ENCODE data around the gene ARR3.

The ARR3 gene

DNA sequence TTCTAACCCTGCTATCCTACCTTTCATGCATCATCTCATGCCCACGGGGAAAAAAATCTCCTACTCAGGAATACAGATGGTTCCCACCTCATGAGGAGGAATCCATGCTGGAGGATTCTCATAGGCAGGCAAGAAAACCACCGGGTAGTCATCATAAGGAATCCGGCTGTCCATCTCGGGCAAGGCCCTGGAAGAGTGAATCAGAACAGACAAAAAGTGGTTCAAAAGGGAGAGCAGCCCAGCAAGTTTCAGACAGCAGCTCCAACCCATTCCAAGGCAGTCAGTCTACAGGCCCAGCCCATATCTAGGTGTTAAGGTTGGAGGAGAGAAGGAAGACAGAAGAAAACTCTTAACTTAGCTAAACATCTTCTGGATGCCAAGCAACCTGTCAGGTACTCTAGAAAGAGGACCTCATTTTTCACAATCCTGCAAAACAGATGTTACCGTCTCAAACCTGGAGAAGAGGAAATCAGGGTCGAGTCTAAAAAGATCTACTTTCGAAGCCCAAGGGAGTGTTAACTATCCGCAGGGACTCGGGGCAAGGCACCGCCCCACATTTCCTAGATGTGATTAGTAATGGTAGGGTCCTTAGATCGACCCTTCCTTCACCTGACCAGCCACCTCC is 21.1 kb downstream of the ARR3 start:
- no peak overlapping the region for H3K27ac ChIP-seq (ENCODE audit: low read depth, low read length)
- H2BK120ac ChIP-seq (ENCODE audit: insufficient read depth, low read length, poor library complexity) = no peak overlapping the region
- peak overlapping the region; percentile 78 for H3K4me2 ChIP-seq (ENCODE audit: low read length)
- no peak overlapping the region for H2BK5ac ChIP-seq (ENCODE audit: low read depth, low read length, poor library complexity)
- H3K79me1 ChIP-seq (ENCODE audit: low read length) = peaks cover 5% of the 10 kb centered on the region
- H3K23ac ChIP-seq (ENCODE audit: low read length) = no peak overlapping the region
- H2AFZ ChIP-seq (ENCODE audit: insufficient read depth, low read length, poor library complexity) = peak overlapping the region; percentile 66
- no peak overlapping the region for H2AK5ac ChIP-seq (ENCODE audit: low read length)
- H3K9me3 ChIP-seq (ENCODE audit: insufficient read depth, low read depth, low read length) = no peaks in the 10 kb centered on the region
- H3K27me3 ChIP-seq (ENCODE audit: insufficient read depth, low read length) = no peaks in the 10 kb centered on the region
- no CpG with 5 or more reads among the region's 11 CpGs for WGBS (ENCODE audit: extremely low coverage, insufficient coverage, insufficient read length)
- H3K79me2 ChIP-seq (ENCODE audit: control insufficient read depth, insufficient read depth, low read length, poor library complexity) = no peaks in the 10 kb centered on the region
- H4K8ac ChIP-seq (ENCODE audit: low read depth, low read length) = peak overlapping the region; percentile 92
- H3K4ac ChIP-seq (ENCODE audit: low read depth, low read length) = peak overlapping the region; percentile 3
- H3K18ac ChIP-seq (ENCODE audit: low read length) = peak overlapping the region; percentile 75
- H3K36me3 ChIP-seq (ENCODE audit: control insufficient read depth in 1 of 2, insufficient read depth in 2 of 2, low read length in 2 of 2) = peaks cover 3 to 9% of the 10 kb centered on the region in 2 experiments
- no peak overlapping the region for H2BK12ac ChIP-seq (ENCODE audit: low read length)
- DNase-seq = peak in 1 of 2 donors; percentile 1
- peak overlapping the region; percentile 86 for H3K9ac ChIP-seq (ENCODE audit: low read length)
- H3K4me1 ChIP-seq (ENCODE audit: control insufficient read depth in 1 of 2, insufficient read depth in 2 of 2, low read length in 2 of 2) = peaks cover 3% of the 10 kb centered on the region in 2 experiments
- H4K91ac ChIP-seq (ENCODE audit: low read depth, low read length) = peak overlapping the region; percentile 37
- no peak overlapping the region for H4K12ac ChIP-seq (ENCODE audit: low read depth, low read length)
- peak overlapping the region; percentile 73 for H3K14ac ChIP-seq (ENCODE audit: low read length)
- peak overlapping the region; percentile 96 for H3K4me3 ChIP-seq (ENCODE audit: low read depth, low read length)

DNA sequence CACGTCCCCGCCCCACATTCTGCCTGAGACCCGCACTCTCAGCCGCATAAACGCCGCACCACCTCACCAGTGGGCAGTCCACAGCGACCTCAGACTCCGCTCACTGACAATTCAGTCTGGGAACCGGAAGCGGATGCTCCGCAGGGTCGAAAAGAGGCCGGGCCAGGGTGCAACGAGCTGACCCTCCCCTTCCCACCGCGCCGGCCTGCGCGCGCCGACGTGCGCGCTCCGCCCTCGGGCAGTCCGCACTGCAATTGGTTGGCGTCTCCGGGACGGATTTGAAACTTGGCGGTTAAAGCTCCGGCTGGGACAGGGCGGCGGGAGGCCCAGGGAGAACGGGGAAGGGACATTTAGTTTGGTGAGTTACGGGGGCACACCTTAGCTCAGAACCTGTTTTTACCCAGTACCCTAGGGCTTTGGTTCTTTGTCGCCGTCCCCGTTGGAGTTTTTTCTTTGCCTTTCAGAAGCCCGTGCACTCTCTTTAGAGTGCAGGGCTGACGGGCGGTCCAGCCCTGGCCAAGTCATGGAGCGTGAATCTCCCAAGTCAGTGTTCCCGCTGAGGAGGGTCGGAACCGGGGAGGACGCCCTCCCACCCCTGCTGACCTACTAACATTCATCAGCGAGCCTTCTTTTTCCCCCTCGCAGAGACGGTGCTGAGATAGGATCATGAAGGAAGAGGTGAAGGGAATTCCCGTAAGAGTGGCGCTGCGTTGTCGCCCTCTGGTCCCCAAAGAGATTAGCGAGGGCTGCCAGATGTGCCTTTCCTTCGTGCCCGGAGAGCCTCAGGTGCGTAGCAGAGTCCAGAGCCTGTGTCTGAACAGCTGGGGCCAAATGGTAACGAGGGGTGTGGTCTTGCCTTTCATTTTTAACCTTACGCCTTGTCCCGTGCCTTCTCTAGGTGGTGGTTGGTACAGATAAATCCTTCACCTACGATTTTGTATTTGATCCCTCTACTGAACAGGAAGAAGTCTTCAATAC is 21.9 kb downstream of the ARR3 start, which contains the start of the genes KIF4A and PDZD11:
KIF4A (plus strand) TSS at position 312 of the 978 bp plus-strand sequence; CDS start at position 667, 355 bp downstream.
PDZD11 (minus strand) TSS at position 135 of the 978 bp plus-strand sequence. CDS start 586 bp downstream, outside the sequence.
- Histone ChIP-seq H3K4me3 (ENCODE audit: low read depth, low read length) (peak within 1 kb of the TSS; percentile 96), H3K23ac (ENCODE audit: low read length) (no peak within 1 kb of the TSS), H3K4me1 (ENCODE audit: control insufficient read depth in 1 of 2, insufficient read depth in 2 of 2, low read length in 2 of 2) (peaks cover 3% of the 10 kb centered on the region in 2 experiments), H2AFZ (ENCODE audit: insufficient read depth, low read length, poor library complexity) (peak within 1 kb of the TSS; percentile 90), H3K79me1 (ENCODE audit: low read length) (peaks cover 5% of the 10 kb centered on the region), H3K79me2 (ENCODE audit: control insufficient read depth, insufficient read depth, low read length, poor library complexity) (no peaks in the 10 kb centered on the region), H3K27me3 (ENCODE audit: insufficient read depth, low read length) (no peaks in the 10 kb centered on the region), H3K9ac (ENCODE audit: low read length) (peak within 1 kb of the TSS; percentile 86), H3K4me2 (ENCODE audit: low read length) (peak within 1 kb of the TSS; percentile 78), H2BK12ac (ENCODE audit: low read length) (no peak within 1 kb of the TSS), H3K4ac (ENCODE audit: low read depth, low read length) (peak within 1 kb of the TSS; percentile 46), H3K14ac (ENCODE audit: low read length) (peak within 1 kb of the TSS; percentile 73), H3K18ac (ENCODE audit: low read length) (peak within 1 kb of the TSS; percentile 75), H2BK120ac (ENCODE audit: insufficient read depth, low read length, poor library complexity) (peak within 1 kb of the TSS; percentile 72), H3K36me3 (ENCODE audit: control insufficient read depth in 1 of 2, insufficient read depth in 2 of 2, low read length in 2 of 2) (peaks cover 6 to 9% of the 10 kb centered on the region in 2 experiments), H4K12ac (ENCODE audit: low read depth, low read length) (peak within 1 kb of the TSS; percentile 43), H4K8ac (ENCODE audit: low read depth, low read length) (peak within 1 kb of the TSS; percentile 92), H3K27ac (ENCODE audit: low read depth, low read length) (peak within 1 kb of the TSS; percentile 33), H2AK5ac (ENCODE audit: low read length) (no peak within 1 kb of the TSS), H2BK5ac (ENCODE audit: low read depth, low read length, poor library complexity) (peak within 1 kb of the TSS; percentile 63), H3K9me3 (ENCODE audit: insufficient read depth, low read depth, low read length) (no peaks in the 10 kb centered on the region), H4K91ac (ENCODE audit: low read depth, low read length) (peak within 1 kb of the TSS; percentile 77)
- WGBS (ENCODE audit: extremely low coverage, insufficient coverage, insufficient read length) = no CpG with 5 or more reads among the region's 62 CpGs
- peak; percentile 77 to 82 for DNase-seq

DNA sequence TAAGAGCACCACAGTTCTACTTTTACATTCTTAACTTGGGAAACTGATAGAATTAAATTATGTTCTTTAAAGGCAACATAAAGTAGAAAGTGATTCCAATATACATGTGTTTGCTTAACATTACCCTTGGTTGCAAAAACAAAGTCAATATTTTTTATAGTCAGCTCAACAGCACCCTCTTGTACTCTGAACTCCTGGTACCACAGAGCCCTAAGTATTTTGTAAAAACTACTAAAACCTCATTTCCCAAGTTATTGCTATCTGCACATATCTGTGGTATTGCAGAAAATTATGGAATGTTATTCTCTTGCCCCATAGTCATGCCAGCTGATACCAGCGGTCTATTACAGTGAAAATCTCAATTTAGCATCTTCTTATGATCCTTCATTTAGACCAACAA is 24.7 kb downstream of the ARR3 start:
- no peaks in the 10 kb centered on the region for H3K27me3 ChIP-seq (ENCODE audit: insufficient read depth, low read length)
- no peak overlapping the region for H4K12ac ChIP-seq (ENCODE audit: low read depth, low read length)
- H3K79me1 ChIP-seq (ENCODE audit: low read length) = peaks cover 5% of the 10 kb centered on the region
- H3K4me3 ChIP-seq (ENCODE audit: low read depth, low read length) = no peak overlapping the region
- no peaks in the 10 kb centered on the region for H3K79me2 ChIP-seq (ENCODE audit: control insufficient read depth, insufficient read depth, low read length, poor library complexity)
- H3K4ac ChIP-seq (ENCODE audit: low read depth, low read length) = no peak overlapping the region
- no peak overlapping the region for H3K18ac ChIP-seq (ENCODE audit: low read length)
- no peaks in the 10 kb centered on the region for H3K9me3 ChIP-seq (ENCODE audit: insufficient read depth, low read depth, low read length)
- H4K91ac ChIP-seq (ENCODE audit: low read depth, low read length) = no peak overlapping the region
- peaks cover 0 to 3% of the 10 kb centered on the region in 2 experiments for H3K36me3 ChIP-seq (ENCODE audit: control insufficient read depth in 1 of 2, insufficient read depth in 2 of 2, low read length in 2 of 2)
- no peak overlapping the region for H4K8ac ChIP-seq (ENCODE audit: low read depth, low read length)
- no CpG with 5 or more reads among the region's 1 CpG for WGBS (ENCODE audit: extremely low coverage, insufficient coverage, insufficient read length)
- H3K4me1 ChIP-seq (ENCODE audit: control insufficient read depth in 1 of 2, insufficient read depth in 2 of 2, low read length in 2 of 2) = peaks cover 3% of the 10 kb centered on the region in 2 experiments
- no peak overlapping the region for H3K23ac ChIP-seq (ENCODE audit: low read length)
- no peak overlapping the region for H2BK12ac ChIP-seq (ENCODE audit: low read length)
- H2BK120ac ChIP-seq (ENCODE audit: insufficient read depth, low read length, poor library complexity) = no peak overlapping the region
- no peak overlapping the region for H3K4me2 ChIP-seq (ENCODE audit: low read length)
- H3K9ac ChIP-seq (ENCODE audit: low read length) = no peak overlapping the region
- H3K14ac ChIP-seq (ENCODE audit: low read length) = no peak overlapping the region
- H3K27ac ChIP-seq (ENCODE audit: low read depth, low read length) = no peak overlapping the region
- DNase-seq = no peak
- no peak overlapping the region for H2AFZ ChIP-seq (ENCODE audit: insufficient read depth, low read length, poor library complexity)
- no peak overlapping the region for H2AK5ac ChIP-seq (ENCODE audit: low read length)
- no peak overlapping the region for H2BK5ac ChIP-seq (ENCODE audit: low read depth, low read length, poor library complexity)

DNA sequence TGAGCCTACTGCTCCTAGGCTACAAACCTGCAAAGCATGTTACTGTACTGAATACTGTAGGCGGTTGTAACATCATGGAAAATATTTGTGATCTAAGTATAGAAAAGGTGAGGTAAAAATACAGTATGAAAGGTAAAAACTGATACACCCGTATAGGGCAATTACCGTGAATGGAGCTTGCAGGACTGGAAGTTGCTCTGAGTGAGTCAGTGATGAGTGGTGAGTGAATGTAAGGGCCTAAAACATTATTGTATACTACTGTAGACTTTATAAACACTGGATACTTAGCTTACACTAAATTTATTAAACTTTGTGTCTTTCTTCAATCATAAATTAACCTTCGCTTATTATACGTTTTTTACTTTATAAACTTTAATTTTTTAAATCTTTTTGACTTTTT is 25.5 kb downstream of the ARR3 start:
- Histone ChIP-seq H3K4me1 (ENCODE audit: control insufficient read depth in 1 of 2, insufficient read depth in 2 of 2, low read length in 2 of 2) (peaks cover 3% of the 10 kb centered on the region in 2 experiments), H3K36me3 (ENCODE audit: control insufficient read depth in 1 of 2, insufficient read depth in 2 of 2, low read length in 2 of 2) (peaks cover 0 to 8% of the 10 kb centered on the region in 2 experiments), H4K12ac (ENCODE audit: low read depth, low read length) (no peak overlapping the region), H2AFZ (ENCODE audit: insufficient read depth, low read length, poor library complexity) (no peak overlapping the region), H3K4ac (ENCODE audit: low read depth, low read length) (no peak overlapping the region), H3K23ac (ENCODE audit: low read length) (no peak overlapping the region), H2BK5ac (ENCODE audit: low read depth, low read length, poor library complexity) (no peak overlapping the region), H3K4me2 (ENCODE audit: low read length) (no peak overlapping the region), H4K8ac (ENCODE audit: low read depth, low read length) (no peak overlapping the region), H2AK5ac (ENCODE audit: low read length) (no peak overlapping the region), H3K9me3 (ENCODE audit: insufficient read depth, low read depth, low read length) (no peaks in the 10 kb centered on the region), H3K4me3 (ENCODE audit: low read depth, low read length) (no peak overlapping the region), H4K91ac (ENCODE audit: low read depth, low read length) (no peak overlapping the region), H3K14ac (ENCODE audit: low read length) (no peak overlapping the region), H3K9ac (ENCODE audit: low read length) (no peak overlapping the region), H2BK120ac (ENCODE audit: insufficient read depth, low read length, poor library complexity) (no peak overlapping the region), H3K27me3 (ENCODE audit: insufficient read depth, low read length) (no peaks in the 10 kb centered on the region), H3K79me2 (ENCODE audit: control insufficient read depth, insufficient read depth, low read length, poor library complexity) (no peaks in the 10 kb centered on the region), H3K27ac (ENCODE audit: low read depth, low read length) (no peak overlapping the region), H2BK12ac (ENCODE audit: low read length) (no peak overlapping the region), H3K18ac (ENCODE audit: low read length) (no peak overlapping the region), H3K79me1 (ENCODE audit: low read length) (peaks cover 5% of the 10 kb centered on the region)
- DNase-seq = no peak
- no CpG with 5 or more reads among the region's 5 CpGs for WGBS (ENCODE audit: extremely low coverage, insufficient coverage, insufficient read length)
